GM18867 (cell line): ENCODE results near the gene GRIFIN.
"Not testable (repeated sequence)": the region's sequence is repeated elsewhere in the genome, so short reads cannot be mapped to it uniquely, and the experiment has no call there.

Experiments used
- ATAC-seq: cut with Tn5 transposase; IDR thresholded peaks from one replicate; pipeline ENCODE4 v1.9.1; 2021; ENCODE audit warnings: mild to moderate bottlenecking, moderate library complexity; ENCODE audit not compliant: unreplicated experiment

GRIFIN gene

GRCh38 chr7:2480070-2480408 lies 3.8 kb upstream of the GRIFIN start:
- no peak for ATAC-seq

GRCh38 chr7:2479276-2480069 lies 3.3 kb upstream of the GRIFIN start:
- ATAC-seq, result no peak

DNA sequence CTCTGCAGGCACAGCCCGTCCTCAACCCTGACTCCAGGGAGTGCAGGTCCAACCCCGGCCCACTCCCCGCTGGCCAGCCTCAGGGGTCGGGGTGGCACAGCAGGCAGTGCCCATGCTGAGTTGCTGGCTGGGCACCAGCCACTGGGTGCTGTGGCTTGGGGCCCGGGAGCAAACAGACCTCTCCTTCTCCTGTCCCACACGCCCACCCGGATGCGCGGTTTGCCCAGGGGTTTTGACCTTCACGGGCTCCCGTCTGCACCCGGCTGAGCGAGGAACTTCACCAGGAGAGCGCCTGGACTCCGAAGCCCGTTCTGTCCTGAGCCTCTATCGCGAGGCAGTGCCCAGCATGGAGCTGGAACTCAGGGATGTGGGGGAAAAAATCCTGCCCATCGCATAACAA lies 2.6 kb upstream of the GRIFIN start:
- ATAC-seq, result no peak

DNA sequence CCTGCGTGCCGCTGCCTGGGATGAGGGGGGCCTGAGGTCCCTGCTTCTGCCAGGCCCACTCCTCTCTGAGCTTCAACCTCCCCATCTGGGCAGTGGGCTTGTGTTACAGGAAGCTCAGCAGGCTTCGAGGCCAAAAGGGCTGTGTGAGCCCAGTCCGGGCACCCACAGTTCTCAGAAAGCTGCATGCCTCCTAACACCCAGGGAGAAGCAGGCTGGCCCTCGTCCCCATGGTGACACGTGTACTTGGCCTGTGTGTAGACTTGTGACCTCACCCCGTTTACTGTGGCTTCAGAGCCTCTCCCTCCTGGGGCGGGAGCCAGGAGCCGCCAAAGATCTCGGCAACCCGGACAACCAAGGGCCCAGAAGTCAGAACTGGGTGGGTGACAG lies 2.2 kb upstream of the GRIFIN start:
- no peak for ATAC-seq

DNA sequence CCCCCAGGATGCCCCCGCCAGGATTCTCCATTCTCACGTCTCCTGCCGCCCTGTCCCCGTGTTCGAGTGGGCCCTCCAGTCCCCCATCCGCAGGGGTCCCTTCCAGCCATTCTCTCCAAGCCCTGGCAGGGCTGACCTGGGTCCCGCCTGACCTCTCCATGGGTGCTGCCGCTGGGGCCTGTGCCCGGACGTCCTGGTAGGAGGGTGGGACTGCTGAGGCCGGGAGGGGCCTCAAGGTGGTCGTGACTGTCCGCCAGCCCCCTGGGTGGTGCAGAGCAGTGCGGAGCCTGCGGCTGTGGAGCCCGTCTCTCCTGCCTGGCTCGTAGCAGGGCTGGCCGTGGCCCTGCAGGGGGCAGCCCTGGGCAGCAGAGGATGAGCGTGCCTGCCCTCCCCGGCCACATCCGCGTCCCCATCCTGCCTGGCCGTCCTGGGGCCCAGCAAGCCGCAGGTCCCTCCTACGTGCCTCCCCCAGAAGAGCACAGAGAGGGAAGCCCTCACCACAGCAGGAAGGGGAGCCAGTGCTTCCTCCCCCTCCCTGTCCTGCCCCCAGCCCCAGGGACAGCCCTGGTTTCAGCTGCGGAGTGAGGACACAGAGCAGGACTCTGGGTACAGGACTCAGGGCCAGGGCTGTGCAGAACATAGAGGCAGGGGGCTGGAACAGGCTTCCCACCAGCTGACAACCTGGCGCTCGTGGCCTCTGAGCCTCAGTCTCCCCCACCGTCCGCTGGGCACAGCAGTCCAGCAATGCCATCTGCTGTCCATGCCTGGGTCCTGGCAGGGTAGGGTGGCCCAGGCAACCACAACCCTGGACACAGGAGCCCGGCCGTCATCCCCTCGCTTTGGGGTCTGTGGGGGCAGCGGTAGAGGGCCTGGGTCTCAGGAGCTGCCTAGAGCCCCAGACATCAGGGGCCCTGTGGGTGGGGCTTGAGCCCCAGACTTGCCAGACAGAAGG lies 1.5 kb upstream of the GRIFIN start:
- ATAC-seq, result no peak

DNA sequence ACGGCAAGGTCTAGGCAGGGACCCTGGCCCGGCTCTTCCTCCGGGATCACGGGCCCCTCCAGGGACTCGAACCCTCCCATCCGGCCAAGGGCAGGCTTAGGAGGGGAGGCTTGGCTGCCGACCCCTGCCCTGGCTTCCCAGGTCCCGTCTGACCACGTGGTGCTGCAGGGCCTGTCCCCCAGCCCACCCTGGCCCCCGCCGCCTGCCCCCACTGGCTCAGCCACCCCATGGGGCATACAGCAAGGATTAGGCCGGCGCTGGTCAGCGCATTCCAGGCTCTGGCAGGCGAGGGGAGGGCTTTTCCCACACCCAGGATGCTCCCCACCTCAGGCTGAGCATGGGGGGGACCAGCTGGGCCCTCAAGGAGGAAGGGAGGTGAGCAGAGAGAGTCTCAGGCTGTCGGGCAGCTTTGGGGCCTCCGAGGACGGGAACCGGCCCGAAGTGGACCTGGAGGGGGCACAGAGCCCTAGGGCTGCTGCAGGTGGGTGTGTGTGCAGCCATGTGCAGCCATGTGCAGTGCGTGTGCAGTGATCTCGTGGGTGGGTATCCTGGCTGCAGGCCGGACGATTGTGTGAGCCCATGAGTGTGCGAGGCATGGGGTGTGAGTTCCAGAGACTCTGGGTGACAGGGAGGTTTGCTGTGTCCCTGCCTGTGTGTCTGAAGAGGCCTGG lies 713 bp upstream of the GRIFIN start:
- no peak for ATAC-seq

GRCh38 chr7:2475678-2476015 lies 551 bp downstream of the GRIFIN start:
- ATAC-seq, result no peak

- ATAC-seq, result no peak
These were observed 1.2 kb downstream of the GRIFIN start for GRCh38 chr7:2474813-2475677.

DNA sequence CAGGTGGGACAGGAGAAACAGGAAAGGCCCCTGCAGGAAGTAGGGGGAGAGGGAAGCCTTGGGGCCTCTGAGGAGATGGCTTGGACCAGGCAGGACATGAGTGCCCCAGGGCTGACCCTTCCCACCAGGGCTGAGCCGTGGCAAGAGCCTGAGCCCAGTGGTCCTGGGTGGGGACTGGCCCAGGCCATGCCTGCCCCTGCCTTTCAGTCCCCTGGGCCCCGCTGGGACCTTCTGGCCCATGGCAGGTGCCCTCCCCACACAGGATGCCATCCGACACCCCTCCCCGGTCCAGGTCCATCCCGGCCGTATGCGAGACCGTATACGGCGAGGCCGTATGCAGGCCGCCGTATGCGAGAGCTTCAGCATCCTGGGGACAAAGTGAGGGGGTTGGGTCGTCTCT lies 2.0 kb downstream of the GRIFIN start:
- ATAC-seq, result no peak

- no peak for ATAC-seq
These were observed 2.6 kb downstream of the GRIFIN start for GRCh38 chr7:2473496-2474180.

GRCh38 chr7:2472739-2473138 lies 3.5 kb downstream of the GRIFIN start:
- ATAC-seq, result no peak

DNA sequence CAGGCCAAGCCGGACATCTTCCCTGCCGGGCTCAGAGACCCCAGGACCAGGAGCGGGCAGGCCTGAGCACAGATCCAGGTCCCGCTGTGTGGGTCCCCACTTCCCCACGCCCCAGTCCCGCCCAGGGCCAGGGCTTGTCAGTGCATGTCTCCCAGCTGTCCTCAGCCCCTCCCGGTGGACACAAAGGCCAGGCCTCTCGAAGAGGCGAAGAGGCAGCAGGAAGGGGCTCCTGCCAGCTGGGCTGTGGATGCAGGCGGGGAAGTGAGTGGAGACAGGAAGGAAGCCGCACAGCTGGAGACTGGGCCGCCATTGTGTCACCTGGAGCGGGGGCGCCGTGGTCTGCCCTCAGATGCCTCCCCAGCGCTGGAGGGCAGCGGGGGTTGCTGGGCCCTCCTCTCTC lies 4.8 kb downstream of the GRIFIN start:
- no peak for ATAC-seq

GRCh38 chr7:2471022-2471329 lies 5.2 kb downstream of the GRIFIN start:
- ATAC-seq, result no peak

DNA sequence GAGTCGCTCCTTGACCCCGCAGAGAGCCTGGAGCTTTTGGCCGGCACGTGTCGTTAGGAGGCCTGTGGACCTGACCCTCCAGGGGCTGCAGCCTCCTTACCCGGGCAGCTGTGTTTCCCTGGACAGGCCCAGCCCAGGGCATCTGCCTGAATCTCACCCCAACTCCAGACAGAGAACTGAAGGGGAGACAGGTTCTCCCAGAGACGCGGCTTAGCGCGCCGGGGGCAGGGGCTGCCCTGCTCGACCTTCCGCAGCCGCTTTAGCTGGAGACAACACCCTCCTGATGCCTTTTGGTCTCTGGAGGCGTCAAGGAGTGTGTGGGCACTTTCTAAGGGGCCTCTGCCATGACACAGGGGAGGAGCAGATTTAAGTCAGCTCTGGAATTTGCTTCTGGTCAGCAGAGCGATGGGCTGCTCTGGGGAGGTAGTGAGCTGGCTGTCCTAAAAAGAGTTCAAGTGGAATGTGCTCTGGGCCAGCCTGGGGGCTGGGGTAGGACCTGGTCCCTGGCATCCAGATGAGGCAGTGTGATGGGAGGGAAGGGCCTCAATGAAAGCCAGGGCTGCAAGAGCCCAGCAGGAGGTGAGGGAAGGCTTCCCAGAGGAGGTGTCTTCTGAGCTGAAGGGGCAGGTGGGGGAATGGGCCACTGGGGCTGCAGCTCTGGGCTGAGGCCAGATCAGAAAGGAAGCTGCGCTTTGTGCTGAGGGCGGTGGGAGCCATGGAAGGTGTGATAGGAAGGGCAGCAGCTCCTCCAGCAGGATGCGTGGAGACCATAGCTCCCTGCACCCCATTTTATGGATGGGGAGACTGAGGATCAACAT lies 5.8 kb downstream of the GRIFIN start:
- no peak for ATAC-seq

GRCh38 chr7:2469460-2470203 lies 6.6 kb downstream of the GRIFIN start:
- ATAC-seq, result not testable (repeated sequence)

DNA sequence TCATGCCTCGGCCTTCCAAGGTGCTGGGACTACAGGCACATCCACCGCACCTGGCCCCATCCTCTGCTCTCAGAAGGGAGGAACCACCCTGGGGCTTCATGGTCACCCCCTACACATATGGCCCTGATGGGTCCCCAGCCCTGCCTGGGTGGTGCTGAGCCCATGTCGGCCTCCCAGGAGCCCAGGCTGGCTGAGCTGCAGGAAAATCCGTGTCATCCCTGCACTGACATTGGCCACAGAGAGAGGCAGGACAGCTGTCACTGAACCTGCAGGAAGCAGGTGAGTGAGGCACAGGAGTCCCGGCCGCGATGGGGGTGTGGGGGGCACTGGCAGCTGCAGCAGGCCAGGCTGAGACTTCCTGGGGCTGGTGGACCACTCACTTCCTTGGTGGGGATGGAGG lies 8.0 kb downstream of the GRIFIN start:
- no peak for ATAC-seq

DNA sequence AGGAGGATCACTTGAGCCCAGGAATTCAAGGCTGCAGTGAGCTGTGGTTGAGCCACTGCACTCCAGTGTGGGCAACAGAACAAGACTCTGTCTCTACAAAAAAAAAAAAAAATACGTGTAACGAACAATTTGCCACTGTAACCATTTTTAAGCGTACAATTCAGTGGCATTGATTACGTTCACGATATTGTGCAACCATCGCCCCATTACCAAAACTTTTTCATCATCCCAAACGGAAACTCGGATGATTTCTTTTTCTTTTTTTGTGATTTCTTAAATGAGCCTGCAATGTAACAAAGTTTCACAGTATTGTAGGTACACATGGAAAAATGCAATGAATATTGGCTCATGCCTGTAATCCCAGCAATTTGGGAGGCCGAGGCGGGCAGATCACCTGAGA lies 9.5 kb downstream of the GRIFIN start:
- no peak for ATAC-seq

DNA sequence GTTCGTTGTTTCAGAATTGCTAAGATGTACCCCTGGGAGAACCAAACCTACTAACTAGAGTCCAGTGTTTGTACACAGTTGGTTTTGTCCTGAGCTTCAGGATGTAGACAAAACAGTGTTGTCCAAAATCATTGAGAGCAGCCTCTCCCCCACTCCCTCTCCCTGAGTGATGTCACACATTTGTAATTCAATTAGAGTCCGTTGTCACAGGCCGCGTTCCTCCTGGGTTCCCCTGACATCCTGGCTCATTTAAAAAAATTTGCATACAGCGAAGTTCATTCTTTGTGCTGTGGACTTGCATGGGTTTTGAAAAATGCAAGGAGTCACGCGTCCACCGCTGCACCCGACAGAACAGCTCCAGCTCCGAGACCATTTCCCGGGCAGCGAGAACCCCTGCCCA lies 10.3 kb downstream of the GRIFIN start:
- ATAC-seq, result no peak

DNA sequence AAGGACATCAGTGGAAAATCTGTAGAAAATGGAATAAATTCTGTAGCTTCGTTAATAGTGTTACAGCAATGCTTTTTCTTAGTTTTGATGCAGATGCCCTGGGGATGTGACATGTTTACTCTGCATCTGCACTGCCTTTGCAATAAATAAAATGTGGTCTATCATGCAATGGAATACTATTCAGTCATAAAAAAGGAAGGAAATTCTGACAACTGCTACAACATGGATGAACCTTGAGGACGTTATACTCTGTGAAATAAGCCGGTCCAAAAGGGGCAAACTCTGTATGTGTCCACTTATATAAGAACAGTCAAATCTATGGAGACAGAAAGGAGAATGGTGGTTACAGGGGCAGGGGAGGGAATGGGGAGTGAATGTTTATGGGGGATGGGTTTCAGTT lies 13.5 kb downstream of the GRIFIN start:
- no peak for ATAC-seq
